Stimulated activated CD8-positive, alpha-beta memory T cell treated with anti-CD3 and anti-CD28 coated beads, Interleukin-15, amount 100 ng/mL, for 1 hour (primary cell): ENCODE measurements around the gene AANAT.
A peak's percentile ranks its signal among the peaks of the same experiment; 100 is the strongest.
"Not testable (repeated sequence)": the region's sequence is repeated elsewhere in the genome, so short reads cannot be mapped to it uniquely, and the experiment has no call there.

ENCODE experiments used
- DNase-seq: peaks from one replicate; pipeline ENCODE4 v3.0.0-alpha.2; 2020; ENCODE audit warnings: low read depth

The AANAT gene

DNA sequence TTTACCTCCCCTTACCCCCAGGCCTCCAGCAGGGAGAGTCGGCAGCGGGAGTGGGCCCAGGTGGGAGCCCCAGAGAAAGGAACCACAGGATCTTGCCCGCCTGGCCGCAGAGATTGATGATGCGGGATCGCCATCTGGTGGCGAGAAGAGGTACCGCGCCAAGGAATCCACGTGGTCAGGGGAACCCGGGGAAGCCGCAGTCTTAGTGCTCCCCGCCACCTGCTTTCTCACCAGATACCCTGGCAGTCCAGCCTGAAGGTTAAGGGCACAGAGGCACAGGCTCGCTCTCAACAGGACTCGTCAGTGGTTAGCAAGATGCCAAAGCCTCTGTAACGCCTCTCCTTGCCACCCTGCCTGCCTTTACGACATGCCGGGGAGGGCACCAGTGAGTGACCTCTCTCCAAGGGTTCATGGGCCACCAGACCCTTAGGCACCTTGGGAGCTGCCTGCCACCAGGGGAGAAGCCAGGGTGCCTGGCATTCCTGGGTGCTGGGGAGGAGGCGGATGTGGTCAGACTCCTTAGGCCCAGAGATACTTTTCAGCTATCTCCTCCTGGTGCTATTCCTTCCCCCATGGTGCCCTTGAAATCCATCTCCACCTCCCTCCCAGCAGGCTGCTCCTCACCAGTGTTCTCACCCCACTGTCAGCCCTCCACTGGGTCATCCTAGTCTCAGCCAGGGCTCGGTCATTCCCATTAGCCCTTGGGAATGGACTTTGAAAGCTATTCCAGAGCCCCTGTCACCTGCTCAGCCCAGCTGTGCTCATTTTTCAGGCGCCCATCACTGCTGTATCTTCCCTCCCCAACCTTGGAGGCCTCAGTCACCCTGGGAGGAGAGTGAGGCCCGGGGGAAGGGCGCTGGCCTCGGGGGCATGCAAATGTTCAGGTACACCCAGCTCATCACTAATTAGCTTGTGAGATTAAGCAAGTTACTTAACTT lies 39.3 kb downstream of the AANAT start:
- peak; percentile 84 for DNase-seq

DNA sequence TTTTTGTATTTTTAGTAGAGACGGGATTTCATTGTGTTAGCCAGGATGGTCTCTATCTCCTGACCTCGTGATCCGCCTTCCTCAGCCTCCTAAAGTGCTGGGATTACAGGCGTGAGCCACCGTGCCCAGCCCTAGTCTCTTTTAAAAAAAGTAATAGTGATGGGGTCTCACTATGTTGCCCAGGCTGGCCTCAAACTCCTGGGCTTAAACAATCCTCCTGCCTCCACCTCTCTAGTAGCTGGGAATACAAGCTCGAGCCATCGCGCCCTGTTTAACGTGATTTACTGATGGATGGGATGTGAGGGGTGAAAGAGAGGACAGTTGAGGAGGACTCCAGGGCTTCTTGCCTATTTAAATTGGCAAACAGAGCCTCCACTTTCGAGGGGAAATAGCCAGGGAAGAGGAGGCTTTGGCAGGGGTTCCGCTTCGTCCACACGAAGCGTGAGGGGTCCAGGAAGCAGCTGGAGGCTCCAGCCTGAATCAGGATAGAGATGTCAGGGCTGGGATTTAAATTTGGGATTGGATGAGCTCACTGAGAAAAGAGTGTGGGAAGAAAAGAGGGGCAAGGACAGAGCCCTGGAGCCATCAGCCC lies 41.2 kb downstream of the AANAT start:
- DNase-seq, result not testable (repeated sequence)

DNA sequence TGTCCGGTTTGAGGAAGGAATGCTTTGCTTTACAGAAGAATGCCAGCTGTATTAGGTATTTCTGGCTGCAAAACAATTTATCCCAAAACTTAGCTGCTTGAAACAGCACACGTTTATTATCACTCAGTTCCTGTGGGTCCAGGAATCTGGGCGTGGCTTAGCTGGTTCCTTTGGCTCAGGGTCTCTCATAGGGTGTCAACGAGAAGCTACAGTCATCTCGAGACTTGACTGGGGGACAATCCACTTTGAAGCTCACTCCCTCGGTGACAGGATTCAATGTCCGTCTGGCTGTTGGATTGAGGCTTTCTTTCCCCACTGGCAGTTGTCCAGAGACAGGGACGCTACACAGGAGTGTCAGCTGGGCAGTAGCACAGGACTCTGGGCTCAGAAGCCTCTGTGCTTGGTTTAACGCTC lies 43.4 kb downstream of the AANAT start:
- DNase-seq, result no peak

DNA sequence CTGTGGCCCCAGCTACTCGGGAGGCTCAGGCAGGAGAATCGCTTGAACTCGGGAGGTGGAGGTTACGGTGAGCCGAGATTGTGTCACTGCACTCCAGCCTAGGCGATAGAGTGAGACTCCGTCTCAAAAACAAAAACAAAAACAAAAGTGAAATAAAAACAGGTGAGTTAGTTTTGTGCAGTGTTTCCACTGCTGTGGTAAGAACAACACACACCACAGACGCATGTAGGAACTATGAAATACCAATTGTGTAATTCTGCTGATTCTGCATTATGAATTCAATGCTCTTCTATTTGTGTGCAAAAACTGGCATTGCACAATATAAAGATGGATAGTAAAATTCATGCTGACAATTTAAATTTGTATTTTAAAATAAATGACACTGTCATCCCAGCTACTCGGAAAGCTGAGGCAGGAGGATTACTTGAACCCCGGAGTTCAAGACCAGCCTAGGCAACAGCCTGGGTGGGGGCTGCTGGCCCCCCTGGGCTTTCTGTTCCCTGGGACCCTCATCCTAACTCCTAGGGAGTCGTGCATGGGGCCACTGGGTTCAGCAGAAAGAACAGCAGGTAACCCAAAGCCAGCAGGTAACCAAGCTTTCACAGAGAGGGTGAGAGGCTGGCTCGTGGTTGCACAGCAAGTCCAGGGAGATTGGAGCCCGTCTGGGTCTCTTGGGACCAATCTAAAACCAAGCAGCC lies 44.4 kb downstream of the AANAT start:
- no peak for DNase-seq

DNA sequence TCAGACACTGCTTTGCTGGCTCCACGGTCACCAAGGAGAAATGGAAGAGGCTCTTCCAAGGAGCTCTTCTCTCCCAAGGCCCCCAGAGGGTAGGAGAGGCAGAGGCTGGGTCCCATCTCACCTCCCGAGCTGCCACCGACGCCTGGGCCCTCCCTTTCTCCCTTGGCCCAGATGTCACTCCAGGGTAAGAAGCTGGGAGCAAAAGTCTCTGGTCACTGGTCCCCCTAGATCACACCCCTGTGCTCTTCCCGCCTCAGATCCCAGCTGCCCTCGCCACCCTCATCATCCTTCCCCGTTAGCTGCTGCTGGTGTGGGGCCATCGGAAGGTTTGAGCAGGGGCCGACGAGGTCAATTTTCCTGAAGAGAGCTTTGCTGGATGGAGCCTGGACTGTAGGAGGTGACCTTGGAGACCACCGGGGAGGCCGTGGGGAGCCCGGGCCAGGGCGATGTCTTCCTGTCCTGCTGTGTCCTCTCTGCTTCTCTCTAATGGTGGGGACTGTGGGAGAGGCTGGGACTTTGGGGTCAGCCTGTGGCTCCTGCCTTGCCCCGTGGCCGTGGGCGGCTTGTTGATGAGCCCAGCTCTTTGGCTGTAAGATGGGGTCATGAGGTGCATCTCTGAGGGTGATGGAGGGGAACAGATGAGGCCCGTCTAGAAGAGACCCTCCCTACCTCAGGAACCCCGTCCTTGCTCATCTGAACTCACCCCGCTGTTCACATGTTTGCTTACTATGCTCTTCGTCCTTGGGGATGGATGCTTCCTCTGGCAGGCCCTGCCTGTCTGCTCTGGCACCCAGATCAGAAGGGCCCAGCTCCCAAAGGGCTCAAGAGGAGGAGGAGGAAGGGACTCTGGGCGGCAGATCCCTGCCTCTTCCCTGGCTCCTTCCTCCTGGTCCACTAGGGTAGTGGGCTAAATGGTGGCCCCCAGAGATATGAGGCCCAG lies 45.2 kb downstream of the AANAT start:
- DNase-seq, result no peak

DNA sequence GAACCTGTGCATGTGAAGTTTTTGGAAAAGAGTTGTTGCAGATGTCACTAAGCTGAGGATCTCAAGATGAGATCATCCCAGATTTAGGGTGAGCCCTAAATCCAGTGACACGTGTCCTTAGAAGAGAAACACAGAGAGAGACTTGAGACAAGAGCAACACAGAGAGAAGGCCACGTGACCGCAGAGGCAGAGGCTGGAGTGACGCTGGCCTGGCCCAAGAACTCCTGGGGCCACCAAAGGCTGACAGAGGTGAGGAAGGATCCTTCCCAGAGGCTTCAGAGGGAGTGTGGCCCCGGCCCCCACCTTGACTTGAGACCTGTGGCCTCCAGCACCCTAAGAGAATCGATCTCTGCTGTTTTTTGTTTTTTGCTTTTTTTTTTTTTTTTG lies 45.9 kb downstream of the AANAT start:
- no peak for DNase-seq

DNA sequence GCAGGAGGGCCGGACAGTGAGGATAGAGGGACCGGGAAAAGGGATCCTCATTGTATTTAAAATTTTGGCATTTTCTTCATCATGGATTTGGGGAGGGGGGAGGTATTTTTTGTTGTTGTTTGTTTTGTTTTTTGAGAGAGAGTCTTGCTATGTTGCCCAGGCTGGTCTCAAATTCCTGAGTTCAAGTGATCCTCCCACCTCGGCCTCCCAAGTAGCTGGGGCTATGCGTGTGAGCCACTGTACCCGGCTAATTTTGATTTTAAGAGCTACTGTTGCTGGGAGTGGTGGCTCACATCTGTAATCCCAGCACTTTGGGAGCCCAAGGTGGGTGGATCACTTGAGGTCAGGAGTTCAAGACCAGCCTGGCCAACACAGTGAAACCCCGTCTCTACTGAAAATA lies 47.0 kb downstream of the AANAT start:
- DNase-seq, result not testable (repeated sequence)

DNA sequence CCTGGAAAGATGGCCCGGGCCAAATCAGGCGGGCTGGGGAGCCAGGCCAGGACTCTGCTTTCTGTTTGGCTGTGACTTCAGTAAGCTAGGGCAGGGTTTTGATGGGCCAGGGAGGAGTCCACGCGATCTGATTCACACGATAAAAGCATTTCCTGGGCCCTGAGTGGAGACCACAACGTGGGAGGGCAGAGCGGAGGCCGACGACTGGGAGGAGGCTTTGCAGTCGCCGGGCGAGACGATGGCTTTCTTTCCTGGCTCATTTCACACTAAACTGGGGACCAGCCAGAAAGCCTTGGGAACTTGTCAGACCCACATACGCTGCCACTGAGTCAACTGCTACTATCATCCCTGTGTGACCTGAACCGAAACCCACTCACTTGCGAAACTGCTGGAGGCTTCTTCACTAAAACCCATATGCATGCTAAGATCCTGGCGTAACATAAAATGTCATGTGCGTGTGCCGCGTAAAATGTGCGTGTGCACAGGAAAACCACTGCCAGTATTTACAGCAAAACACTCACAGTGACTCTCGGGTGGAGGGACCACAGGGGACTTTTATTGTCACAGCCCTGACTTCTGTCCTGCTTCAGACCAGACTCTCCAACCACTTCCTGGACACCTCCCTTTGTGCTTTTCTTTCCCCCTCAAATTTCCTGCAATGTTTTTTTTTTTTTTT lies 48.0 kb downstream of the AANAT start:
- DNase-seq, result peak; percentile 54

DNA sequence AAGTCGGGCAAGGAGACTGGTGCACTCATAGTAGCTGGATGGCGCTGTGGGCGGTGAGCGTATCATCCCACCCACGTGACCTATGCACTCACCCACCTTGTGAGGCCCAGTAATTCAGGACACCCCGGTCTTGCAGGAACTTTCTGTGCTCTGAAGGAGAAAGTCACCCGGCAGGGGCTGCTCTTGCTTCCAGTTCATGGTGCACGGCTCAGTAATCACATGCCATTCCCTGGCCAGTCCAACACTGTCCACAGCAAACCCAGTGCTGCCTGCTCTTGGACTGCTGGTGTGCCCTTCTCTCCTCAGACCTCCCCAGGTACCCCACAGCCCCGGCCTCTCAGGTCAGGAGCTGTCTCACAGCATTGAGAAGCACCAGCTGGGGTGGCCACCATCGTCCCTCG lies 50.2 kb downstream of the AANAT start:
- DNase-seq, result no peak

DNA sequence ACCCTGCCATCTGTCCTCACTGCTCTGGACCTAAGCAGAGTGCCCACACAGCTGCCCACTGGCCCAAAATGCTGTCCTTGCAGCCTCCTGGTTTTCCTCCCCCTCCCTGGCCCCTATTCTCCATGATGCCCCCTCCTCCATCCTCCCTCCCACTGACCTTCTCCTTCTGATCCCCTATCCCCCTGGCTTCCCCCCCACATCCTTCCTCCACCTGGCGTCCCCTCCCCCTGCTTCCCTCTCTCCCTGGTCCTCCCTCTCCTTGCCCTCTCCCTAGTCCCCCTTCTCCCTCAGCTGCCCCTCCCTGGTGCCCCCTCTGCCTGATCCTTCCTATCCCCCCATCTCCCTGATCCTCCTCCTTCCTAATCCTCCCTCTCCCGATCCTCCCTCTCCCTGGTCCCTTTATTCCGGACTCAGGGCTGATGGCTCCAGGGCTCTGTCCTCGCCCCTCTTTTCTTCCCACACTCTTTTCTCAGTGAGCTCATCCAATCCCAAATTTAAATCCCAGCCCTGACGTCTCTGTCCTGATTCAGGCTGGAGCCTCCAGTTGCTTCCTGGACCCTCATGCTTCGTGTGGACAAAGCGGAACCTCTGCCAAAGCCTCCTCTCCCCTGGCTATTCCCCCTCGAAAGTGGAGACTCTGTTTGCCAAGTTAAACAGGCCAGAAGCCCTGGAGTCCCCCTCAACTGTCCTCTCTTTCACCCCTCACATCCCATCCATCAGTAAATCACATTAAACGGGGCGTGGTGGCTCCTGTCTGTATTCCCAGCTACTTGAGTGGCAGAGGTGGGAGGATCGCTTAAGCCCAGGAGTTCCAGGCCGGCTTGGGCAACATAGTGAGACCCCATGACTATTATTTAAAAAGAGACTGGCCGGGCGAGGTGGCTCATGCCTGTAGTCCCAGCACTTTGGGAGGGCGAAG lies 51.9 kb downstream of the AANAT start:
- no peak for DNase-seq
